A673 (cell line): ENCODE results near the gene TTC39A. TPM values are rescaled to one million over a fixed set of nuclear protein-coding genes. Genes with fewer than 3 reads are reported as not detected.

Experiments used
- BruUV-seq: library from RNA; stranded (reverse); fragments of 400-500 nt; replicated peaks from 2 replicates; lab custom pipeline; 2021; lab: Mats Ljungman, UMichigan
- CTCF ChIA-PET: fragments of 300-600 bp; sonication (Branson Sonifier 250); formaldehyde crosslinking; loops from one replicate; lab custom pipeline; 2022; ENCODE audit warnings: antibody characterized with exemption; lab: Charles Lee
- POLR2A ChIA-PET: fragments of 300-600 bp; sonication (Branson Sonifier 250); formaldehyde crosslinking; loops from one replicate; lab custom pipeline; 2022; ENCODE audit warnings: antibody characterized with exemption; ENCODE audit not compliant: low non-redundant PET; lab: Charles Lee
- DNase-seq: peaks from one replicate; pipeline ENCODE4 v3.0.0-alpha.2; 2015; ENCODE audit warnings: low spot score
- H3K27ac ChIP-seq: fragments of 200-600 bp; sonication (generic); 2 replicates; pipeline ENCODE4 v1.5.1; 2016; ENCODE audit warnings: mixed run types, low read depth, mild to moderate bottlenecking, mixed read lengths, antibody characterized with exemption, low read length; ENCODE audit not compliant: poor library complexity, severe bottlenecking
- H3K27me3 ChIP-seq: fragments of 200-600 bp; sonication (generic); replicated peaks from 2 replicates; pipeline ENCODE4 v1.6.1; 2017; ENCODE audit warnings: mixed run types, low read depth, mild to moderate bottlenecking, mixed read lengths, antibody characterized with exemption, low read length; ENCODE audit not compliant: insufficient read depth, poor library complexity
- H3K36me3 ChIP-seq: fragments of 200-600 bp; sonication (generic); 2 replicates; pipeline ENCODE4 v1.6.1; 2016; ENCODE audit warnings: mixed run types, mild to moderate bottlenecking, mixed read lengths, antibody characterized with exemption, low read length; ENCODE audit not compliant: insufficient read depth, poor library complexity, severe bottlenecking
- H3K4me1 ChIP-seq: fragments of 200-600 bp; sonication (generic); 2 replicates; pipeline ENCODE4 v1.6.1; 2017; ENCODE audit warnings: mixed run types, mild to moderate bottlenecking, mixed read lengths, antibody characterized with exemption, low read length; ENCODE audit not compliant: insufficient read depth, poor library complexity, severe bottlenecking
- H3K4me3 ChIP-seq: fragments of 200-600 bp; sonication (generic); 2 replicates; pipeline ENCODE4 v1.5.1; 2016; ENCODE audit warnings: low read depth, mixed run types, mild to moderate bottlenecking, mixed read lengths, low read length; ENCODE audit not compliant: poor library complexity, severe bottlenecking
- H3K9me3 ChIP-seq: fragments of 200-600 bp; sonication (generic); 2 replicates; pipeline ENCODE4 v1.6.1; 2016; ENCODE audit warnings: mixed run types, low read depth, mild to moderate bottlenecking, mixed read lengths, antibody characterized with exemption, low read length; ENCODE audit not compliant: poor library complexity, severe bottlenecking
- EZH2 ChIP-seq: fragments of 200-600 bp; sonication (generic); IDR thresholded peaks from 2 replicates; pipeline ENCODE4 v1.6.1; 2017; ENCODE audit warnings: borderline replicate concordance, low read depth, mild to moderate bottlenecking, mixed read lengths, antibody characterized with exemption, low read length; ENCODE audit not compliant: poor library complexity, severe bottlenecking
- intact Hi-C: fragments of 100-400 bp; cut with micrococcal nuclease; formaldehyde crosslinking; loops from one replicate; pipeline ENCODE4 v1.10.0; 2022; ENCODE audit not compliant: unreplicated experiment
- total RNA-seq: library from RNA; stranded (reverse); gene quantifications from 2 replicates; pipeline ENCODE4 v1.2.3, GENCODE V29; 2021
- TF ChIP-seq, protein P1 (sequence below): fragments of 300-800, 200-600 bp; sonication (generic); conservative IDR thresholded peaks from 2 replicates; pipeline ENCODE4 v1.5.1; 2017; ENCODE audit warnings: low read depth, mild to moderate bottlenecking, antibody characterized with exemption, low read length, moderate library complexity, mixed read lengths

The TTC39A gene
- total RNA-seq, 1 experiment from 2014 or later = 3.1 TPM

DNA sequence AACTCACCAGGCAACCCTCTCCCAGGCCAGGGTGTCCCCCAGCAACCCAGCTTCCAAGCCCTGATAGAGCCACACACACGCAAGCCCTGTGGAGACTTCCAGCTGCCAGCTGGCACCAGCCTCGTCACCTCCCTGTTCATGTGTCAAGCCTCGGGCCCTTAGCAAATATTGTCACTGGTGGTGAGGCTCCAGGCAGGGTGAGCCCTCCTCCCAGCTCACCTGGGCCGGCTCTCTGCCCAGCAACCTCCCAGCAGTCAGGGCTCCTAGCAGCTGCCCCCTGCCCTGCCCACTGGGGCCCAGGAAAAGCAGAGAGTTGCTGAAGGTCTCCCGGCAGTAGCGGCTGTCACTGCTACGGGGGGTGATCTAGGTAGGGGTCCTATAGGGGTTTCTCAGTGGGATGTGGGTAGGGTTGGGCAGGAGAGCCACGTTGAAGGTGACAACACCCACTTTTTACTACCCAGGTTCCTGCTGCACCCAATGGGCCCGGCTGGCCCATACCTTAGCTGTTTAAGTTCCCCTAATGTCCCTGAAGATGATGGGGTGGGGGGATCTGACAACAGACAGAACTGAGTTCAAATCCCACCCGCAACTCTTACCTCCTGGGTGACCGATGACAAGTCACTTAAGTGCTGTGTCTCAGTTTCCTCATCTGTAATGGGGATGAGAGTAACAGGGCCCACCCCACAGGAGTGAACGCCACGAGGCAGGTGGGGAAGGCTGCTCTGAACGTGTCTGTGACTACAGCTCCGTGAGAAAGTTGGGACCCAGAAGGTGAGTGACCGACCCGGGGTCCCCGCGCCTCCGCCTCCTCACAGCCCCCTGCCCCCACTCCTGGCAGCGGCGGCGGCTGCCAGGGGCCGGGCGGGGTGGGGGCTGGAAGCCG is 678 bp downstream of the TTC39A start:
- POLR2A ChIA-PET = no interaction called here
- TF ChIP-seq, protein P1, sequence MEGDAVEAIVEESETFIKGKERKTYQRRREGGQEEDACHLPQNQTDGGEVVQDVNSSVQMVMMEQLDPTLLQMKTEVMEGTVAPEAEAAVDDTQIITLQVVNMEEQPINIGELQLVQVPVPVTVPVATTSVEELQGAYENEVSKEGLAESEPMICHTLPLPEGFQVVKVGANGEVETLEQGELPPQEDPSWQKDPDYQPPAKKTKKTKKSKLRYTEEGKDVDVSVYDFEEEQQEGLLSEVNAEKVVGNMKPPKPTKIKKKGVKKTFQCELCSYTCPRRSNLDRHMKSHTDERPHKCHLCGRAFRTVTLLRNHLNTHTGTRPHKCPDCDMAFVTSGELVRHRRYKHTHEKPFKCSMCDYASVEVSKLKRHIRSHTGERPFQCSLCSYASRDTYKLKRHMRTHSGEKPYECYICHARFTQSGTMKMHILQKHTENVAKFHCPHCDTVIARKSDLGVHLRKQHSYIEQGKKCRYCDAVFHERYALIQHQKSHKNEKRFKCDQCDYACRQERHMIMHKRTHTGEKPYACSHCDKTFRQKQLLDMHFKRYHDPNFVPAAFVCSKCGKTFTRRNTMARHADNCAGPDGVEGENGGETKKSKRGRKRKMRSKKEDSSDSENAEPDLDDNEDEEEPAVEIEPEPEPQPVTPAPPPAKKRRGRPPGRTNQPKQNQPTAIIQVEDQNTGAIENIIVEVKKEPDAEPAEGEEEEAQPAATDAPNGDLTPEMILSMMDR = no peak
- no peak for TF ChIP-seq EZH2
- Histone ChIP-seq H3K27ac (no peak overlapping the region), H3K4me1 (peaks cover 17% of the 10 kb centered on the region), H3K36me3 (no peaks in the 10 kb centered on the region), H3K27me3 (no peaks in the 10 kb centered on the region), H3K4me3 (peak overlapping the region; percentile 16), H3K9me3 (no peaks in the 10 kb centered on the region)
- intact Hi-C loops = no loop called here
- no TSS peak for BruUV-seq
- no peak for DNase-seq
- CTCF ChIA-PET = no interaction called here

DNA sequence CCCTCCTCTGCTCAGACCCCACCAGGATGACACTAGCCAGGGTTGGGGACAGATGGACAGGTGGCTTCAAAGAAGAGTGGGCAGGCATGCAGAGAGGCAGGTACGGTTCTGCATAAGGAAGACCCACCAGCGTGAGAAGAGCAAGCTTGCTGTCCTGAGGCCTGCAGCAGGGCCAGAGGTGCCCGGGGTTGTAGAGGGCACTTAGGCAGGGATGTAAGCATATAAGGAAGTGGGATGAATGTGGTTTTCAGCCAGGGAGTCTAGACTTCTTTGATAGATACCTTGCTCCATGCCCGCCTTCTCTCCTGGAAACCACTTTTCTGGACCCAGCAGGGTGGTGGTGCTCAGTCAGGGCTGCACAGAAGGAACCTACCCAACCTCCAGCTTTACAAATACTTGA is 1.4 kb downstream of the TTC39A start:
- H3K36me3 ChIP-seq = no peaks in the 10 kb centered on the region
- H3K4me3 ChIP-seq = no peak overlapping the region
- POLR2A ChIA-PET = no interaction called here
- TF ChIP-seq, protein P1 = no peak
- TF ChIP-seq EZH2 = no peak
- intact Hi-C loops = no loop called here
- no TSS peak for BruUV-seq
- H3K4me1 ChIP-seq = peaks cover 17% of the 10 kb centered on the region
- no peaks in the 10 kb centered on the region for H3K9me3 ChIP-seq
- no peak for DNase-seq
- CTCF ChIA-PET = no interaction called here
- H3K27me3 ChIP-seq = no peaks in the 10 kb centered on the region
- H3K27ac ChIP-seq = no peak overlapping the region

DNA sequence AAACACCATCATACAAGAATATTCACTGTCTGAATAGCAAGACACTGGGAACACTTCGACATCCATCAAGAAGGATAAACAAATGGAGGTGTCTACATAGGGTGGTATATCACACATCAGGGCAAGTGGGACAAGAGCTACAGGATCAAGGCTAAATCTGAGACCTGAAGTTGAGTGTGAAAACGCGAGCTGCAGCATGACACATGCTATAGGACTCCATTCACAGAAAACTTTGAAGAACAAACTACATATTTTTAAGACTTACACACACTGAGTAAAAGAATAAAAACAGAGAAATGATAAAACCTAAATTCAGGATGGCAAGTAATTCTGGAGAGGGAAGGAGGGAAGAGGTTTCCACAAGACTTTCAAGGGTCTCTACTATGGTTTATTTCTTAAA is 2.1 kb downstream of the TTC39A start:
- no peak overlapping the region for H3K27ac ChIP-seq
- no peaks in the 10 kb centered on the region for H3K27me3 ChIP-seq
- no peaks in the 10 kb centered on the region for H3K36me3 ChIP-seq
- CTCF ChIA-PET = interaction anchor here (0.7 kb wide), 1 partner anchor 624 kb away, joined by 3 read pairs; no protein-coding TSS in a partner anchor
- BruUV-seq = no TSS peak
- H3K9me3 ChIP-seq = no peaks in the 10 kb centered on the region
- H3K4me1 ChIP-seq = peaks cover 17% of the 10 kb centered on the region
- POLR2A ChIA-PET = interaction anchor here (0.7 kb wide), 1 partner anchor 728 kb away, joined by 3 read pairs; the partner anchor contains the start of gene BTF3L4
- H3K4me3 ChIP-seq = no peak overlapping the region
- TF ChIP-seq, protein P1 = no peak
- TF ChIP-seq EZH2 = no peak
- intact Hi-C loops = no loop called here
- DNase-seq = no peak
